H9 (cell line): ENCODE data around the gene IGSF9. TPM values are rescaled to one million over a fixed set of nuclear protein-coding genes. Genes with fewer than 3 reads are reported as not detected.

ENCODE experiments used
- DNase-seq: peaks from one replicate; pipeline ENCODE4 v3.0.0-alpha.2; 2017
- H2AFZ ChIP-seq: one replicate; pipeline ENCODE4 v1.6.1; 2013; ENCODE audit warnings: mild to moderate bottlenecking, low read length, control low read depth, moderate library complexity
- H2AK5ac ChIP-seq: 2 replicates; pipeline ENCODE4 v1.6.1; 2013; ENCODE audit warnings: low read length, control low read depth, mixed read lengths; ENCODE audit not compliant: insufficient read length
- H2BK120ac ChIP-seq: one replicate; pipeline ENCODE4 v1.6.1; 2013; ENCODE audit warnings: low read depth, mild to moderate bottlenecking, low read length, control low read depth, inconsistent platforms; ENCODE audit not compliant: poor library complexity, severe bottlenecking
- H2BK12ac ChIP-seq: 2 replicates; pipeline ENCODE4 v1.6.1; 2013; ENCODE audit warnings: low read length, control low read depth, mixed read lengths, low read depth; ENCODE audit not compliant: insufficient read length
- H2BK15ac ChIP-seq: 2 replicates; pipeline ENCODE4 v1.6.1; 2013; ENCODE audit warnings: low read depth, low read length, control low read depth
- H2BK20ac ChIP-seq: one replicate; pipeline ENCODE4 v1.6.1; 2013; ENCODE audit warnings: low read depth, mild to moderate bottlenecking, low read length, control low read depth, inconsistent platforms; ENCODE audit not compliant: poor library complexity, severe bottlenecking
- H2BK5ac ChIP-seq: 2 replicates; pipeline ENCODE4 v1.6.1; 2013; ENCODE audit warnings: low read length, control low read depth, mixed read lengths; ENCODE audit not compliant: insufficient read length
- H3K14ac ChIP-seq: 2 replicates; pipeline ENCODE4 v1.6.1; 2013; ENCODE audit warnings: low read length, control low read depth; ENCODE audit not compliant: insufficient read depth
- H3K18ac ChIP-seq: 2 replicates; pipeline ENCODE4 v1.6.1; 2013; ENCODE audit warnings: low read depth, mild to moderate bottlenecking, mixed read lengths, low read length, control low read depth; ENCODE audit not compliant: insufficient read length
- H3K23ac ChIP-seq: 2 replicates; pipeline ENCODE4 v1.6.1; 2013; ENCODE audit warnings: low read length, control low read depth, mixed read lengths, low read depth; ENCODE audit not compliant: insufficient read length
- H3K23me2 ChIP-seq: 2 replicates; pipeline ENCODE4 v1.6.1; 2013; ENCODE audit warnings: low read depth, mild to moderate bottlenecking, mixed read lengths, low read length, control low read depth; ENCODE audit not compliant: insufficient read length, poor library complexity, severe bottlenecking
- H3K27ac ChIP-seq: 2 replicates; pipeline ENCODE4 v1.5.1; 2013; ENCODE audit warnings: low read length, control low read depth, mixed read lengths, low read depth; ENCODE audit not compliant: insufficient read length
- H3K27me3 ChIP-seq: 2 replicates; pipeline ENCODE4 v1.6.1; 2013; ENCODE audit warnings: low read length, control low read depth, inconsistent platforms; ENCODE audit not compliant: insufficient read depth
- H3K4ac ChIP-seq: 2 replicates; pipeline ENCODE4 v1.6.1; 2013; ENCODE audit warnings: low read depth, mild to moderate bottlenecking, control low read depth, inconsistent platforms, low read length, moderate library complexity
- H3K4me1 ChIP-seq: 2 replicates; pipeline ENCODE4 v1.6.1; 2013; ENCODE audit warnings: low read length, control low read depth, inconsistent platforms; ENCODE audit not compliant: insufficient read depth
- H3K4me2 ChIP-seq: 2 replicates; pipeline ENCODE4 v1.6.1; 2013; ENCODE audit warnings: low read length, control low read depth, mixed read lengths; ENCODE audit not compliant: insufficient read length, insufficient read depth
- H3K56ac ChIP-seq: 2 replicates; pipeline ENCODE4 v1.6.1; 2013; ENCODE audit warnings: low read depth, mild to moderate bottlenecking, mixed read lengths, low read length, control low read depth; ENCODE audit not compliant: insufficient read length
- H3K79me1 ChIP-seq: 2 replicates; pipeline ENCODE4 v1.6.1; 2013; ENCODE audit warnings: low read depth, mild to moderate bottlenecking, moderate library complexity, low read length, control low read depth, inconsistent platforms; ENCODE audit not compliant: insufficient read depth, poor library complexity, severe bottlenecking
- H3K79me2 ChIP-seq: 2 replicates; pipeline ENCODE4 v1.6.1; 2013; ENCODE audit warnings: low read length, control low read depth, inconsistent platforms; ENCODE audit not compliant: insufficient read depth
- H3K9ac ChIP-seq: 2 replicates; pipeline ENCODE4 v1.6.1; 2013; ENCODE audit warnings: low read length, control low read depth, mixed read lengths; ENCODE audit not compliant: insufficient read length; ENCODE audit errors: extremely low read depth
- H3K9me3 ChIP-seq: one replicate; pipeline ENCODE4 v1.6.1; 2013; ENCODE audit warnings: low read depth, low read length, inconsistent platforms; ENCODE audit not compliant: control insufficient read depth
- H3T11ph ChIP-seq: one replicate; pipeline ENCODE4 v1.6.1; 2013; ENCODE audit warnings: mild to moderate bottlenecking, low read length, control low read depth, inconsistent platforms
- H4K20me1 ChIP-seq: one replicate; pipeline ENCODE4 v1.6.1; 2013; ENCODE audit not compliant: control insufficient read depth, insufficient read length, insufficient read depth
- H4K5ac ChIP-seq: 2 replicates; pipeline ENCODE4 v1.6.1; 2013; ENCODE audit warnings: low read depth, mild to moderate bottlenecking, mixed read lengths, low read length, control low read depth; ENCODE audit not compliant: insufficient read length
- H4K8ac ChIP-seq: replicated peaks from 2 replicates; pipeline ENCODE4 v1.6.1; 2013; ENCODE audit warnings: low read length, control low read depth, mixed read lengths, low read depth; ENCODE audit not compliant: insufficient read length
- H4K91ac ChIP-seq: 2 replicates; pipeline ENCODE4 v1.6.1; 2013; ENCODE audit warnings: low read depth, mild to moderate bottlenecking, moderate library complexity, mixed read lengths, low read length, control low read depth; ENCODE audit not compliant: insufficient read length
- H3K27ac Mint-ChIP-seq, 3 experiments: 2 replicates in 2 of 3; 3 replicates in 1 of 3; pipeline ENCODE4 v1.8.0; 2020 to 2021; ENCODE audit warnings: mixed read lengths in 3 of 3, mild to moderate bottlenecking in 1 of 3, moderate library complexity in 1 of 3
- H3K27me3 Mint-ChIP-seq: 2 replicates; pipeline ENCODE4 v1.8.0; 2021; ENCODE audit warnings: low read depth, mild to moderate bottlenecking, moderate library complexity, mixed read lengths
- H3K36me3 Mint-ChIP-seq, 3 experiments: 2 replicates in 2 of 3; 3 replicates in 1 of 3; pipeline ENCODE4 v1.8.0; 2020 to 2021; ENCODE audit warnings: low read depth in 3 of 3, mixed read lengths in 3 of 3; ENCODE audit not compliant: insufficient read depth in 1 of 3
- H3K4me1 Mint-ChIP-seq, 2 experiments: 2 replicates each; pipeline ENCODE4 v1.8.0; 2020; ENCODE audit warnings: mixed read lengths in 2 of 2
- H3K4me3 Mint-ChIP-seq, 2 experiments: 2 replicates in 1 of 2; 3 replicates in 1 of 2; pipeline ENCODE4 v1.8.0; 2020 to 2021; ENCODE audit warnings: mild to moderate bottlenecking in 2 of 2, mixed read lengths in 2 of 2, moderate library complexity in 1 of 2
- H3K9me3 Mint-ChIP-seq, 2 experiments: 2 replicates in 1 of 2; 3 replicates in 1 of 2; pipeline ENCODE4 v1.8.0; 2020; ENCODE audit warnings: mild to moderate bottlenecking in 2 of 2, mixed read lengths in 2 of 2, moderate library complexity in 1 of 2
- WGBS: extraction: QIAGEN DNeasy Blood & Tissue Kit; methylation state at CpG from one replicate; pipeline ENCODE4 v1.1.7; 2013; ENCODE audit warnings: missing lambda C conversion rate, low lambda C conversion rate, mixed read lengths; ENCODE audit not compliant: insufficient read length; ENCODE audit errors: extremely low coverage; 5-methylcytosine and 5-hydroxymethylcytosine counted together
- total RNA-seq: library from RNA; stranded (reverse); gene quantifications from 2 replicates; pipeline ENCODE4 v1.2.1, GENCODE V29; 2021
- TF ChIP-seq, protein P1 (sequence below): fragments of 200-600 bp; sonication (generic); conservative IDR thresholded peaks from 3 replicates; pipeline ENCODE4 v1.8.0; 2021; ENCODE audit warnings: antibody characterized with exemption, mild to moderate bottlenecking

The IGSF9 gene
- total RNA-seq, 1 experiment from 2014 or later: 11.3 TPM

- H4K20me1 ChIP-seq: no peaks in the 10 kb centered on the region
- H2BK5ac ChIP-seq: no peak overlapping the region
- TF ChIP-seq, protein P1, sequence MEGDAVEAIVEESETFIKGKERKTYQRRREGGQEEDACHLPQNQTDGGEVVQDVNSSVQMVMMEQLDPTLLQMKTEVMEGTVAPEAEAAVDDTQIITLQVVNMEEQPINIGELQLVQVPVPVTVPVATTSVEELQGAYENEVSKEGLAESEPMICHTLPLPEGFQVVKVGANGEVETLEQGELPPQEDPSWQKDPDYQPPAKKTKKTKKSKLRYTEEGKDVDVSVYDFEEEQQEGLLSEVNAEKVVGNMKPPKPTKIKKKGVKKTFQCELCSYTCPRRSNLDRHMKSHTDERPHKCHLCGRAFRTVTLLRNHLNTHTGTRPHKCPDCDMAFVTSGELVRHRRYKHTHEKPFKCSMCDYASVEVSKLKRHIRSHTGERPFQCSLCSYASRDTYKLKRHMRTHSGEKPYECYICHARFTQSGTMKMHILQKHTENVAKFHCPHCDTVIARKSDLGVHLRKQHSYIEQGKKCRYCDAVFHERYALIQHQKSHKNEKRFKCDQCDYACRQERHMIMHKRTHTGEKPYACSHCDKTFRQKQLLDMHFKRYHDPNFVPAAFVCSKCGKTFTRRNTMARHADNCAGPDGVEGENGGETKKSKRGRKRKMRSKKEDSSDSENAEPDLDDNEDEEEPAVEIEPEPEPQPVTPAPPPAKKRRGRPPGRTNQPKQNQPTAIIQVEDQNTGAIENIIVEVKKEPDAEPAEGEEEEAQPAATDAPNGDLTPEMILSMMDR: no peak
- H3K79me2 ChIP-seq: no peaks in the 10 kb centered on the region
- no peaks in the 10 kb centered on the region for H3K9me3 Mint-ChIP-seq
- H2BK120ac ChIP-seq: no peak overlapping the region
- no peak overlapping the region for H3K56ac ChIP-seq
- no peak overlapping the region for H3K14ac ChIP-seq
- no peaks in the 10 kb centered on the region for H3K9me3 ChIP-seq
- H3K18ac ChIP-seq: no peak overlapping the region
- H2AK5ac ChIP-seq: no peak overlapping the region
- H3K27ac Mint-ChIP-seq: peak overlapping the region; percentile 32 to 78 (median 69); a peak in 5 of 7 replicates
- WGBS: no CpG with 5 or more reads among the region's 9 CpGs
- peaks cover 10% of the 10 kb centered on the region for H3K23me2 ChIP-seq
- no peaks in the 10 kb centered on the region for H3K27me3 ChIP-seq
- H3K4me1 Mint-ChIP-seq: peaks cover 24 to 46% of the 10 kb centered on the region in 2 experiments
- H3K4ac ChIP-seq: no peak overlapping the region
- H3K27ac ChIP-seq: no peak overlapping the region
- no peak overlapping the region for H4K91ac ChIP-seq
- H2BK15ac ChIP-seq: no peak overlapping the region
- no peaks in the 10 kb centered on the region for H3K79me1 ChIP-seq
- no peak overlapping the region for H2BK20ac ChIP-seq
- peak overlapping the region; percentile 9 for H3K9ac ChIP-seq
- peaks cover 0 to 7% (median 0%) of the 10 kb centered on the region in 3 experiments; a peak in 3 of 7 replicates for H3K36me3 Mint-ChIP-seq
- H3K4me1 ChIP-seq: no peaks in the 10 kb centered on the region; the same call in 1 of the 2 replicates
- H3K23ac ChIP-seq: no peak overlapping the region
- peak; percentile 25 for DNase-seq
- no peak overlapping the region for H2BK12ac ChIP-seq
- H4K8ac ChIP-seq: no peak overlapping the region
- no peak overlapping the region for H4K5ac ChIP-seq
- peak overlapping the region; percentile 77 to 92 for H3K4me3 Mint-ChIP-seq
- H3K27me3 Mint-ChIP-seq: peaks cover 7% of the 10 kb centered on the region
- no peak overlapping the region for H2AFZ ChIP-seq
- peak overlapping the region; percentile 87 for H3K4me2 ChIP-seq
- H3T11ph ChIP-seq: no peak overlapping the region
Measured at GRCh38 chr1:159946242-159947187, 1.1 kb upstream of the IGSF9 start.
